HUES64 (cell line): Measurements from ENCODE around the gene PGF.

Experiments used
- H3K27ac ChIP-seq: 2 replicates; pipeline ENCODE4 v1.7.0; 2013; ENCODE audit warnings: low read depth, low read length, inconsistent platforms
- H3K27me3 ChIP-seq: 2 replicates; pipeline ENCODE4 v1.6.1; 2013; ENCODE audit warnings: mild to moderate bottlenecking, low read length; ENCODE audit not compliant: insufficient read depth
- H3K36me3 ChIP-seq: 2 replicates; pipeline ENCODE4 v1.6.1; 2013; ENCODE audit warnings: mild to moderate bottlenecking, low read length; ENCODE audit not compliant: insufficient read depth
- H3K4me1 ChIP-seq: 2 replicates; pipeline ENCODE4 v1.6.1; 2013; ENCODE audit warnings: mild to moderate bottlenecking, low read length, moderate library complexity; ENCODE audit not compliant: insufficient read depth
- H3K4me3 ChIP-seq: 2 replicates; pipeline ENCODE4 v1.5.1; 2013; ENCODE audit warnings: mild to moderate bottlenecking, low read length, moderate library complexity
- H3K9ac ChIP-seq: 2 replicates; pipeline ENCODE4 v1.6.1; 2013; ENCODE audit warnings: mild to moderate bottlenecking, low read depth, low read length
- H3K9me3 ChIP-seq: 2 replicates; pipeline ENCODE4 v1.6.1; 2013; ENCODE audit warnings: low read depth, low read length; ENCODE audit not compliant: insufficient read depth
- WGBS: fragments of 150-250, 120-280 bp; methylation state at CpG from one replicate; pipeline ENCODE4 v1.1.7; 2013; ENCODE audit warnings: missing lambda C conversion rate; 5-methylcytosine and 5-hydroxymethylcytosine counted together

Gene PGF

GRCh38 chr14:74954232-74954946, 1.0 kb downstream of the PGF start:
- Histone ChIP-seq H3K9ac (no peak overlapping the region), H3K9me3 (no peaks in the 10 kb centered on the region), H3K4me3 (peak overlapping the region; percentile 61; the same call in 1 of the 2 replicates), H3K27me3 (peaks cover 23% of the 10 kb centered on the region), H3K27ac (no peak overlapping the region), H3K36me3 (no peaks in the 10 kb centered on the region), H3K4me1 (peaks cover 11% of the 10 kb centered on the region)
- WGBS = 67% methylated on average over 18 of the region's 18 CpGs

GRCh38 chr14:74953686-74954085, 1.7 kb downstream of the PGF start:
- 96% methylated on average over 5 of the region's 5 CpGs for WGBS
- no peak overlapping the region for H3K27ac ChIP-seq
- H3K4me3 ChIP-seq = no peak overlapping the region
- peaks cover 23% of the 10 kb centered on the region for H3K27me3 ChIP-seq
- H3K36me3 ChIP-seq = no peaks in the 10 kb centered on the region
- no peaks in the 10 kb centered on the region for H3K9me3 ChIP-seq
- no peak overlapping the region for H3K9ac ChIP-seq
- peaks cover 11% of the 10 kb centered on the region for H3K4me1 ChIP-seq

GRCh38 chr14:74952697-74953484, 2.5 kb downstream of the PGF start:
- H3K4me1 ChIP-seq = peaks cover 11% of the 10 kb centered on the region
- no peak overlapping the region for H3K9ac ChIP-seq
- H3K27ac ChIP-seq = no peak overlapping the region
- H3K4me3 ChIP-seq = no peak overlapping the region
- no peaks in the 10 kb centered on the region for H3K36me3 ChIP-seq
- WGBS = 93% methylated on average over 18 of the region's 18 CpGs
- H3K9me3 ChIP-seq = no peaks in the 10 kb centered on the region
- peaks cover 23% of the 10 kb centered on the region for H3K27me3 ChIP-seq

- Histone ChIP-seq H3K4me1 (peaks cover 11% of the 10 kb centered on the region), H3K36me3 (no peaks in the 10 kb centered on the region), H3K9ac (no peak overlapping the region), H3K4me3 (no peak overlapping the region), H3K27ac (no peak overlapping the region), H3K9me3 (no peaks in the 10 kb centered on the region), H3K27me3 (peaks cover 23% of the 10 kb centered on the region)
- 91% methylated on average over 6 of the region's 6 CpGs for WGBS
These were observed 3.2 kb downstream of the PGF start for GRCh38 chr14:74952180-74952665.

GRCh38 chr14:74951443-74952179, 3.8 kb downstream of the PGF start:
- Histone ChIP-seq H3K4me3 (no peak overlapping the region), H3K4me1 (peaks cover 11% of the 10 kb centered on the region), H3K27me3 (peaks cover 23% of the 10 kb centered on the region)

GRCh38 chr14:74950795-74951442, 4.5 kb downstream of the PGF start:
- H3K27me3 ChIP-seq = peaks cover 17% of the 10 kb centered on the region
- H3K36me3 ChIP-seq = no peaks in the 10 kb centered on the region
- no peaks in the 10 kb centered on the region for H3K9me3 ChIP-seq
- H3K9ac ChIP-seq = no peak overlapping the region
- no peak overlapping the region for H3K27ac ChIP-seq
- H3K4me3 ChIP-seq = no peak overlapping the region
- WGBS = 86% methylated on average over 9 of the region's 9 CpGs
- peaks cover 8% of the 10 kb centered on the region for H3K4me1 ChIP-seq

More at GRCh38 chr14:74951443-74952179, 3.8 kb downstream of the PGF start:
- H3K36me3 ChIP-seq = no peaks in the 10 kb centered on the region
- WGBS = 82% methylated on average over 15 of the region's 15 CpGs
- H3K27ac ChIP-seq = no peak overlapping the region
- H3K9ac ChIP-seq = no peak overlapping the region
- no peaks in the 10 kb centered on the region for H3K9me3 ChIP-seq

GRCh38 chr14:74949859-74950573, 5.4 kb downstream of the PGF start:
- no peak overlapping the region for H3K27ac ChIP-seq
- no peak overlapping the region for H3K4me3 ChIP-seq
- H3K9me3 ChIP-seq = no peaks in the 10 kb centered on the region
- WGBS = 89% methylated on average over 17 of the region's 17 CpGs
- H3K36me3 ChIP-seq = no peaks in the 10 kb centered on the region
- H3K27me3 ChIP-seq = peaks cover 10% of the 10 kb centered on the region
- peaks cover 5% of the 10 kb centered on the region; the same call in 1 of the 2 replicates for H3K4me1 ChIP-seq
- no peak overlapping the region for H3K9ac ChIP-seq

GRCh38 chr14:74949191-74949601, 6.2 kb downstream of the PGF start:
- H3K27me3 ChIP-seq = 0 out of 2 replicates have a peak, but pooled peaks cover 3% of the 10 kb centered on the region
- H3K36me3 ChIP-seq = no peaks in the 10 kb centered on the region
- H3K4me3 ChIP-seq = no peak overlapping the region
- H3K4me1 ChIP-seq = peaks cover 4% of the 10 kb centered on the region; the same call in 1 of the 2 replicates
- no peak overlapping the region for H3K27ac ChIP-seq
- H3K9ac ChIP-seq = no peak overlapping the region
- no peaks in the 10 kb centered on the region for H3K9me3 ChIP-seq
- WGBS = 95% methylated on average over 16 of the region's 16 CpGs

- no peaks in the 10 kb centered on the region for H3K36me3 ChIP-seq
- H3K4me3 ChIP-seq = no peak overlapping the region
- WGBS = 87% methylated on average over 23 of the region's 23 CpGs
- H3K27ac ChIP-seq = no peak overlapping the region
- 0 out of 2 replicates have a peak, but pooled peaks cover 4% of the 10 kb centered on the region for H3K4me1 ChIP-seq
- H3K9ac ChIP-seq = no peak overlapping the region
- no peaks in the 10 kb centered on the region for H3K9me3 ChIP-seq
- H3K27me3 ChIP-seq = no peaks in the 10 kb centered on the region
These were observed 6.9 kb downstream of the PGF start for GRCh38 chr14:74948228-74949175.
